ENCODE results near the gene PLCB3. TPM values are rescaled to one million over a fixed set of nuclear protein-coding genes. Genes with fewer than 3 reads are reported as not detected.

Gene PLCB3
- total and polyA plus RNA-seq, 8 donors = 5.7 to 13.1 (median 6.9) TPM

DNA sequence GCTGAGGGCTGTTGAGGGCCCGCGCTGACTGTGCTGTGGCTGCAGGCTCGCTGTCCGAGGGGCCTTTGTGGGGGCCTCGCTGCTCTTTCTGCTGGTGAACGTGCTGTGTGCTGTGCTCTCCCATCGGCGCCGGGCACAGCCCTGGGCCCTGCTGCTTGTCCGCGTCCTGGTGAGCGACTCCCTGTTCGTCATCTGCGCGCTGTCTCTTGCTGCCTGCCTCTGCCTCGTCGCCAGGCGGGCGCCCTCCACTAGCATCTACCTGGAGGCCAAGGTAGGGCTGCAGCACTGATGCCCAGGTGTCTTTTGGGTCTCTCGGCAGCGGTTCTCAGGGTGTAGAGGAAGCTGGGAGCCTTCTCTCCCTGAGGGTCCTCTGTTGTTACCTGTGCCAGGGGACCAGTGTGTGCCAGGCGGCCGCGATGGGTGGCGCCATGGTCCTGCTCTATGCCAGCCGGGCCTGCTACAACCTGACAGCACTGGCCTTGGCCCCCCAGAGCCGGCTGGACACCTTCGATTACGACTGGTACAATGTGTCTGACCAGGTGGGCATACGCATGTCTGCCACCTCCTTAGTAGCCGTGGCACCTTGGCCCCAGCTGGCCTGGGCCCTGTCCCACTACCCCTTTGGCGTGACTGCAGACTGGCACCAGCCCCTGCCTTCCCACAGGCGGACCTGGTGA lies 36.5 kb downstream of the PLCB3 start:
- no peak for FAIRE-seq
- Histone ChIP-seq H3K4me3 (no peak overlapping the region), H3K9me3 (no peaks in the 10 kb centered on the region), H3K27ac (no peak overlapping the region), H3K36me3 (no peaks in the 10 kb centered on the region), H3K4me1 (peaks cover 14 to 24% (median 22%) of the 10 kb centered on the region in 3 donors), H3K27me3 (peaks cover 0 to 4% (median under 1%) of the 10 kb centered on the region in 4 donors)
- intact Hi-C loops (cut with DNase I) = no loop called here
- TF ChIP-seq CTCF (IDR thresholded peaks at IDR 0.05) = no peak
- no peak for ATAC-seq
- DNase-seq = peak in 2 of 6 donors; percentile 38 to 72
- 93 to 94% methylated on average over 33 of the region's 33 CpGs for WGBS, 2 donors

- Histone ChIP-seq H3K9me3 (no peaks in the 10 kb centered on the region), H3K4me3 (no peak overlapping the region), H3K4me1 (peaks cover 13 to 24% (median 22%) of the 10 kb centered on the region in 3 donors), H3K27me3 (peaks cover 0 to 7% (median 1%) of the 10 kb centered on the region in 4 donors), H3K27ac (no peak overlapping the region), H3K36me3 (no peaks in the 10 kb centered on the region)
- ATAC-seq (no peak), DNase-seq (peak in 1 of 6 donors; percentile 70), FAIRE-seq (no peak)
- TF ChIP-seq CTCF (IDR thresholded peaks at IDR 0.05) = no peak
- intact Hi-C loops (cut with DNase I) = no loop called here
- WGBS, 2 donors = 90 to 92% methylated on average over 6 to 9 of the region's 9 CpGs
Observed at GRCh38 chr11:64288353-64288750, 37.0 kb downstream of the PLCB3 start.

DNA sequence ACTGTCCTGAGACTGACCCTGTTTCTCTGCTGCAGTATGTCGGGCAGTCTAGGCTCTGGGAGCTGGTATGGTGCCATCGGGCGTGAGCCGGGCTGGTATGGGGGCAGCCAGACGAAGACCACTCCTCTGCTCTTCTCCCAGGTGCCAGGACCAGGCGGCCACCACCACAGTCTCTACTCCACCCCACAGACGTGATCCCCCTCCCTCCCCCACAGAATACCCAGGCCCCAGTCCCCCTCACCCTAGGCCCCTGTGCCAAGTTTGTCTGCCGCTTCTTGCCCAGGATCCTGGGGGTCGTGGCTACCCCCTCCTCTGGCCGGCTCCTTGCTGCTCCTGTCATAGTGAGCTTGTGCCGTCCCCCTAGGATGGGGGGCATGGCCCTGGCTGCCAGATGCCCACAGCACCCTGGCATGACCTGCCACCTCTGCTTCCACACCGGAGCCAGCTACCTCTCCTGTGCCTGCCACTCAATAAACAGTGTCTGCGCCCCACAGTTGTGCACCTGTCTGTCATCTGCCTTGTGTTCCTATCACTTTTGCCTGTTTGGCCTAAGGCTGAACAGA lies 37.8 kb downstream of the PLCB3 start:
- no peak for TF ChIP-seq CTCF (IDR thresholded peaks at IDR 0.05)
- peaks cover 0 to 7% (median 1%) of the 10 kb centered on the region in 4 donors for H3K27me3 ChIP-seq
- DNase-seq (no peak), ATAC-seq (no peak), FAIRE-seq (no peak)
- peaks cover 6 to 19% (median 16%) of the 10 kb centered on the region in 3 donors for H3K4me1 ChIP-seq
- intact Hi-C loops (cut with DNase I) = no loop called here
- no peaks in the 10 kb centered on the region for H3K9me3 ChIP-seq
- H3K36me3 ChIP-seq = no peaks in the 10 kb centered on the region
- no peak overlapping the region for H3K27ac ChIP-seq
- no peak overlapping the region for H3K4me3 ChIP-seq
- WGBS, 2 donors = 86 to 90% methylated on average over 12 to 13 of the region's 13 CpGs

DNA sequence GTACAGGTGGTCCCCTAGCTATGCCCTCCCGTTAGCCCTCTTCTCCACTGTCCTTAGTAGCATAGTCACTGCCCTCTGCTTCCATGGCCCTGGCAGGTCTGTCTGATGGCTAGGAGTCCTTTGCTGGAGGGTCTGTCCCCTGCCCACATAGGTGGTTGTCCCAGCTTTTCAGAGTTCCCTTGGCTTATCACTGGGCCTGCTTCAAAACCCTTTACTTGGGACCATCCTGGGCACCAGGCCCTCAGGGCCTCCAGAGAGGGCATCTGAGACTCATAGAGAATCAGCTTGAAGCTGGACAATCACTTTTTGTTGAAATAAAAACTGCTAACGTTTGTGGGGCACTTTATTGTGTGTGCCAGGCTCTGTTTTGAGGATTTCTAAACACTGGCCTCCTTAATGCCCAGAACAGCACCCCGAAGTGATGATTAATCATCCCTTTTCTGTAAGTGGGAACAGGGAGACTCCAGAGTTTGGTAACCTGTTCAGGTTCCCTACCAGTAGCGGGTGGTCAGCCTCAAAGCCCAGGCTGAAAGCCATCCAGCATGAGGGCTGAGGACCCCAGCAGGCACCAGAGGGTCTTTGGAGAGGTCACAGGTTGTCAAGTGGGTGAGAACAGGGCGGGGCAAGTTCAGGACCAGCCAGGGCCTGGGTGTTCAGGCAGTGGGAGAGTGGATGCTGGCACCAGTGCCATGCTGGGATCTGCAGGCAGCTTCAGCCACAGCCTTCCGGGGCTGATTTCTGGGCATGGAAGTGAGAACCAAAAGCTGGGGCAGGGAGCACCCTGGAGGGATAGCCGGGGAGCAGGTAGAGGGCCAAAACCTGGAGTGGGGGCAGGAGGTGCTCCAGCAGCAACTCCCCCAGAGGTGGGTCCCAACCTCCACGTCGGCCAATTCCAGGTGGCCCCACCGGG lies 39.3 kb downstream of the PLCB3 start:
- Histone ChIP-seq H3K27me3 (peaks cover 0 to 7% (median 1%) of the 10 kb centered on the region in 4 donors), H3K4me3 (no peak overlapping the region), H3K9me3 (no peaks in the 10 kb centered on the region), H3K36me3 (no peaks in the 10 kb centered on the region), H3K27ac (no peak overlapping the region), H3K4me1 (peaks cover 6 to 19% (median 16%) of the 10 kb centered on the region in 3 donors)
- TF ChIP-seq CTCF (IDR thresholded peaks at IDR 0.05) = no peak
- 54 to 63% methylated on average over 10 of the region's 10 CpGs for WGBS, 2 donors
- intact Hi-C loops (cut with DNase I) = loop anchor here in 2 of 3 donors (5.0 to 10.0 kb wide), 3 partner anchors 83 to 296 kb away; partner anchors contain the start of gene FERMT3 (in 2 of the 2)
- no peak for ATAC-seq
- no peak for FAIRE-seq
- no peak for DNase-seq
